HepG2 (cell line): ENCODE results near the gene CAPRIN2. TPM values are rescaled to one million over a fixed set of nuclear protein-coding genes. Genes with fewer than 3 reads are reported as not detected.

ENCODE experiments used
- ELF4 ChIP-seq: sonication (generic); formaldehyde crosslinking; IDR thresholded peaks from 2 replicates; pipeline ENCODE4 v1.5.0; 2020; ENCODE audit warnings: missing genetic modification reagents, mild to moderate bottlenecking, moderate library complexity, borderline replicate concordance
- HNF1B ChIP-seq: sonication (generic); formaldehyde crosslinking; IDR thresholded peaks from 2 replicates; pipeline ENCODE4 v1.5.1; 2020; ENCODE audit warnings: mild to moderate bottlenecking, moderate library complexity, missing genetic modification reagents
- ZNF253 ChIP-seq: sonication (generic); formaldehyde crosslinking; IDR thresholded peaks from 2 replicates; pipeline ENCODE4 v1.8.0; 2022; ENCODE audit warnings: mild to moderate bottlenecking, missing genetic modification reagents, borderline replicate concordance
- ZNF274 ChIP-seq: sonication (generic); formaldehyde crosslinking; IDR thresholded peaks from 2 replicates; pipeline ENCODE4 v1.5.1; 2020; ENCODE audit warnings: mild to moderate bottlenecking, missing genetic modification reagents
- ZNF558 ChIP-seq: sonication (generic); formaldehyde crosslinking; IDR thresholded peaks from 2 replicates; pipeline ENCODE4 v1.9.0; 2022; ENCODE audit warnings: mild to moderate bottlenecking, missing genetic modification reagents, borderline replicate concordance
- ZNF790 ChIP-seq: sonication (generic); formaldehyde crosslinking; IDR thresholded peaks from 2 replicates; pipeline ENCODE4 v1.8.0; 2022; ENCODE audit warnings: missing genetic modification reagents, mild to moderate bottlenecking, borderline replicate concordance
- polyA plus RNA-seq, 8 experiments: library from polyadenylated mRNA; depleted of rRNA in 3 of 8; stranded (reverse) in 7 of 8; unstranded in 1 of 8; fragments of >200 nt; fragmentation: Illumina TruSeq in 4 of 8; extraction: Trizol in 4 of 8; gene quantifications; 2 replicates each; pipeline versions ENCODE4 v1.2.1 to v1.2.3, GENCODE V29; 2011 to 2016; ENCODE audit warnings: low read depth in 4 of 8, missing spikeins in 1 of 8, mixed read lengths in 1 of 8; ENCODE audit not compliant: insufficient read depth in 1 of 8
- total RNA-seq, 5 experiments: library from RNA; depleted of rRNA; stranded (reverse); fragments of >200 nt; fragmentation: Illumina TruSeq; extraction: Trizol; gene quantifications; 2 replicates each; pipeline ENCODE4 v1.2.3, GENCODE V29; 2016; ENCODE audit warnings: low read depth in 1 of 5
- TF ChIP-seq, protein P1 (sequence below): sonication (generic); formaldehyde crosslinking; IDR thresholded peaks from 2 replicates; pipeline ENCODE4 v1.4.0; 2020; ENCODE audit warnings: mild to moderate bottlenecking, missing genetic modification reagents
- TF ChIP-seq, protein P2 (sequence below): IDR thresholded peaks from 2 replicates; pipeline ENCODE4 v1.6.1; 2016; ENCODE audit warnings: missing compliant biosample characterization, missing genetic modification reagents, borderline replicate concordance

Gene CAPRIN2
- total and polyA plus RNA-seq, 2 of the 13 experiments (the other 11 are each of a cell fraction or from before 2014, with no cell fraction given): 21.7 to 30.6 TPM

DNA sequence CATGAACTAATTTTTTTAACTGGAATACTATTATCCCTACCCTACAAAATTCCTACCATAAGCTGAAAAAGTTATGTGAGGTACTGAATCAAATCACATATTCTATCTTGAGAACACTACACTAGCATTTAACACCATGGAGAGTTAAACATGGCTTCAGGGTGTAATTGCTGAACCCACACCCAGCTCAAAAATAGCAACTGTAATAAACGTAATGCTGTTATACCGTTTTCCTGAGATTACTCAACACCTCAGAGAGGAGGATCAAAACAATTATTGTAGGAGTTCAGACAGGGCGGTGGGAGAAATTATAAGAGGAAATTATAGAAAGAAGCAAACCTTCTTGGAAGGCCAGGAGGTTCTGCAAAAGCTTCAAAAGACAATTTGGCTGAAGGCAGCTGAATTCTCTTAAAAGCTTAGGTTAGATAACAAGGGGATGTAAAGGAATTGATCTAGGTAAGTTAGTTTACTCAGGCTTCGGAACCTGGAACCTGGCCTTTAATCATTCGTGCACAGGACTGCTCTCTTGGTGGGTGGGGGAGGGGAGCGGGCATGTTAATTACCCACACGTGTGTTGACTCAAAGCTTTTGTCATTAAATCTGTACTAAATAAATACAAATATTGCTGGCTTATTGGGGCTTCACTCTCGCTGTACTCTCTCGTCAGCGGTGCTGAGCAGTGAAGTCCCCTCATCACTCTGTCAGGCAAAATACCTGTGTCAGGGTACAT is 47.0 kb downstream of the CAPRIN2 start (continued):
- TF ChIP-seq ZNF558 (no peak), ELF4 (CRISPR knock-in tag) (no peak), ZNF253 (CRISPR knock-in tag) (no peak), ZNF790 (CRISPR knock-in tag) (no peak), ZNF274 (CRISPR knock-in tag) (no peak), HNF1B (CRISPR knock-in tag) (no peak)
- TF ChIP-seq, protein P1, sequence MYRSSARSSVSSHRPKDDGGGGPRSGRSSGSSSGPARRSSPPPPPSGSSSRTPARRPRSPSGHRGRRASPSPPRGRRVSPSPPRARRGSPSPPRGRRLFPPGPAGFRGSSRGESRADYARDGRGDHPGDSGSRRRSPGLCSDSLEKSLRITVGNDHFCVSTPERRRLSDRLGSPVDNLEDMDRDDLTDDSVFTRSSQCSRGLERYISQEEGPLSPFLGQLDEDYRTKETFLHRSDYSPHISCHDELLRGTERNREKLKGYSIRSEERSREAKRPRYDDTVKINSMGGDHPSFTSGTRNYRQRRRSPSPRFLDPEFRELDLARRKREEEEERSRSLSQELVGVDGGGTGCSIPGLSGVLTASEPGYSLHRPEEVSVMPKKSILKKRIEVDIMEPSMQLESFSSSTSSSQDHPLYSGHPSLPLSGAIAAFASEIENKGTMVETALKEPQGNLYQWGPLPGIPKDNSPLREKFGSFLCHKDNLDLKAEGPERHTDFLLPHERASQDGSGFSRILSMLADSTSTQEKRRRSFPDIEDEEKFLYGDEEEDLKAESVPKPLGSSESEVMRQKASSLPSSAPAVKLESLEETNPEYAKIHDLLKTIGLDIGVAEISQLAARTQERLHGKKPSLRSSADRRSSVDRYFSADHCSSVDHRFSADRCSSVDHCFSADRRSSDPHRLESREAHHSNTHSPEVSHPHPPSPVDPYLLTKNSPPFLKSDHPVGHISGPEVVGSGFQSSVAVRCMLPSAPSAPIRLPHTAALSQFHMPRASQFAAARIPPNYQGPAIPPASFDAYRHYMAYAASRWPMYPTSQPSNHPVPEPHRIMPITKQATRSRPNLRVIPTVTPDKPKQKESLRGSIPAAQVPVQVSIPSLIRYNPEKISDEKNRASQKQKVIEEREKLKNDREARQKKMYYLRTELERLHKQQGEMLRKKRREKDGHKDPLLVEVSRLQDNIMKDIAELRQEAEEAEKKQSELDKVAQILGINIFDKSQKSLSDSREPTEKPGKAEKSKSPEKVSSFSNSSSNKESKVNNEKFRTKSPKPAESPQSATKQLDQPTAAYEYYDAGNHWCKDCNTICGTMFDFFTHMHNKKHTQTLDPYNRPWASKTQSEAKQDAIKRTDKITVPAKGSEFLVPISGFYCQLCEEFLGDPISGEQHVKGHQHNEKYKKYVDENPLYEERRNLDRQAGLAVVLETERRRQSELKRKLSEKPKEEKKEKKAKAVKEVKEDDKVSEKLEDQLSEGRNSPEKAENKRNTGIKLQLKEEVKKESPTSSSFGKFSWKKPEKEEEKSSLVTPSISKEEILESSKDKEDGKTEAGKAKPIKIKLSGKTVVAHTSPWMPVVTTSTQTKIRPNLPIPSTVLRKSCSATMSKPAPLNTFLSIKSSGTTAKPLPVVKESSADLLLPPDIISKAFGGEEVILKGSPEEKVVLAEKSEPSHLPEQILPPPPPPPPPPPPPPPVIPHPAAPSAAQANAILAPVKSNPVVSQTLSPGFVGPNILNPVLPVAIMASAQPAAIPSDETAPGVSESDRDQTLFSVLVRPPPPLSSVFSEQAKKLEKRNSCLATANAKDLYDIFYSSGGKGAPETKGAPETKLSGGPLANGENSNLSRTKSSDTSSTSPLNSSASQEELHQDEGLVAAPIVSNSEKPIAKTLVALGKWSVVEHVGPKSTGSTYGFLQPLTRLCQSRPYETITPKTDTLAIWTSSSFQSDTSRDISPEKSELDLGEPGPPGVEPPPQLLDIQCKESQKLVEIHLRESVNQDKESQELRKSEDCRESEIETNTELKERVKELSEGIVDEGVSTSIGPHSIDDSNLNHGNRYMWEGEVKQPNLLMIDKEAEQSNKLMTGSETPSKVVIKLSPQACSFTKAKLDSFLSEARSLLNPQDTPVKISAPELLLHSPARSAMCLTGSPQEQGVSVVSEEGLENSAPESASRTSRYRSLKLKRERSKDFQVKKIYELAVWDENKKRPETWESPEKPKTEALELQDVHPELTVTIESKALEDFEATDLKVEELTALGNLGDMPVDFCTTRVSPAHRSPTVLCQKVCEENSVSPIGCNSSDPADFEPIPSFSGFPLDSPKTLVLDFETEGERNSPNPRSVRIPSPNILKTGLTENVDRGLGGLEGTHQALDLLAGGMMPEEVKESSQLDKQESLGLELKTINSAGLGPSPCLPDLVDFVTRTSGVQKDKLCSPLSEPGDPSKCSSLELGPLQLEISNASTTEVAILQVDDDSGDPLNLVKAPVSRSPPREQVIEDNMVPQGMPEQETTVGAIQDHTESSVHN (CRISPR knock-in tag): no peak
- TF ChIP-seq, protein P2, sequence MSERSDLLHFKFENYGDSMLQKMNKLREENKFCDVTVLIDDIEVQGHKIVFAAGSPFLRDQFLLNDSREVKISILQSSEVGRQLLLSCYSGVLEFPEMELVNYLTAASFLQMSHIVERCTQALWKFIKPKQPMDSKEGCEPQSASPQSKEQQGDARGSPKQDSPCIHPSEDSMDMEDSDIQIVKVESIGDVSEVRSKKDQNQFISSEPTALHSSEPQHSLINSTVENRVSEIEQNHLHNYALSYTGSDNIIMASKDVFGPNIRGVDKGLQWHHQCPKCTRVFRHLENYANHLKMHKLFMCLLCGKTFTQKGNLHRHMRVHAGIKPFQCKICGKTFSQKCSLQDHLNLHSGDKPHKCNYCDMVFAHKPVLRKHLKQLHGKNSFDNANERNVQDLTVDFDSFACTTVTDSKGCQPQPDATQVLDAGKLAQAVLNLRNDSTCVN: no peak
